SJSA1 (cell line): ENCODE measurements around the gene ZBTB5. TPM values are rescaled to one million over a fixed set of nuclear protein-coding genes. Genes with fewer than 3 reads are reported as not detected.
"Not testable (repeated sequence)": the region's sequence is repeated elsewhere in the genome, so short reads cannot be mapped to it uniquely, and the experiment has no call there.

Source experiments
- DNase-seq, 2 experiments: peaks; one replicate each; pipeline ENCODE4 v3.0.0-alpha.2; 2015 to 2020; ENCODE audit warnings: low spot score in 2 of 2, low read depth in 1 of 2
- H3K27ac ChIP-seq: fragments of 250-450 bp; sonication (Bioruptor Pico); 2 replicates; pipeline ENCODE4 v1.5.1; 2020; ENCODE audit warnings: mild to moderate bottlenecking, moderate library complexity
- H3K27me3 ChIP-seq: fragments of 250-450 bp; sonication (Bioruptor Pico); replicated peaks from 2 replicates; pipeline ENCODE4 v1.5.1; 2020; ENCODE audit warnings: mild to moderate bottlenecking, moderate library complexity
- H3K36me3 ChIP-seq: fragments of 250-450 bp; sonication (Bioruptor Pico); 2 replicates; pipeline ENCODE4 v1.5.1; 2020; ENCODE audit warnings: mild to moderate bottlenecking
- H3K4me1 ChIP-seq: fragments of 250-450 bp; sonication (Bioruptor Pico); replicated peaks from 2 replicates; pipeline ENCODE4 v1.6.1; 2021; ENCODE audit warnings: mild to moderate bottlenecking
- H3K4me3 ChIP-seq: fragments of 250-450 bp; sonication (Bioruptor Pico); 2 replicates; pipeline ENCODE4 v1.5.1; 2020; ENCODE audit warnings: mild to moderate bottlenecking
- H3K9me3 ChIP-seq: fragments of 250-450 bp; sonication (Bioruptor Pico); replicated peaks from 2 replicates; pipeline ENCODE4 v1.5.1; 2020; ENCODE audit warnings: mild to moderate bottlenecking
- total RNA-seq: library from RNA; depleted of rRNA; stranded (reverse); fragments of >200 nt; shearing (Covaris generic); gene quantifications from 2 replicates; pipeline ENCODE4 v1.2.3, GENCODE V29; 2014

ZBTB5 gene
- total RNA-seq, 1 experiment from 2014 or later: 13.7 TPM

DNA sequence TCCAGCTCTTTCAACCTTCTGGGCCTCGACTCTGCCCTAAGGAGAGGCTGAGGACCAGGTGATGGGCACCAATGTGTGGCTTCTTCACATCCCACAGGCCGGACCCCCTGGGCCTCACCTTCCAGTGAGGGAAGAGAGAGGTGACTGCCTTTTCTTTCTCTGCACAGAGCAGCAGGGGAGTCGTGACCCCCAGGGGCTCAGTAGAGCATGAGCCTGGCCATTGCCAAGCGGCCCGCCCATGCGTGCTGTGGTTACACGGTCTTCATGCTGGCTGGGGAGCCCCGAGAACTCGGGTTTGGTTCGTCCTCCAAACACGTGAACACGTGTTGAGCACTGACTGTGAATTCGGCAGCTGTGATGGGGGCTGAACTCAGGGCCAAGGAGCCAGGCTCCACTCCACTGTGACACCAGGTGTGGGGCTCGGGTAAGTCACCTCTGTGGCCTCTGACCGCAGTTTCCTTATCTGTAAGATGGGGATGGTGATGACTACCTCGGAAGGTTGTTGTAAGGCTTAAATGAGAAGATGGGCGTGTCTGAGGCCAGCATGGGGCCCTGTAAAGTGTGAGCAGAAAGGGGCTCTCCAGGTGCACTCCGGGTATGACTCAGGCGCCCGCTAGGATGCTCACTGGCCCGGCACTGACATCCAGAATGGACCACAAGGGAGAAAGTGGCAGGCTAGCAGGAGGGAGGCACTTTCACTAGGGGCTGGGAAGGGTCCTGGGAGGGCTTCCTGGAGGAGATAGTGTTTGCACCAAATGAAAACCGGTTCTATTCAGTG, 56.1 kb downstream of the ZBTB5 start:
- H3K27me3 ChIP-seq: no peaks in the 10 kb centered on the region
- no peaks in the 10 kb centered on the region for H3K9me3 ChIP-seq
- no peak for DNase-seq
- no peaks in the 10 kb centered on the region for H3K36me3 ChIP-seq
- no peaks in the 10 kb centered on the region for H3K4me1 ChIP-seq
- H3K27ac ChIP-seq: no peak overlapping the region
- H3K4me3 ChIP-seq: no peak overlapping the region

DNA sequence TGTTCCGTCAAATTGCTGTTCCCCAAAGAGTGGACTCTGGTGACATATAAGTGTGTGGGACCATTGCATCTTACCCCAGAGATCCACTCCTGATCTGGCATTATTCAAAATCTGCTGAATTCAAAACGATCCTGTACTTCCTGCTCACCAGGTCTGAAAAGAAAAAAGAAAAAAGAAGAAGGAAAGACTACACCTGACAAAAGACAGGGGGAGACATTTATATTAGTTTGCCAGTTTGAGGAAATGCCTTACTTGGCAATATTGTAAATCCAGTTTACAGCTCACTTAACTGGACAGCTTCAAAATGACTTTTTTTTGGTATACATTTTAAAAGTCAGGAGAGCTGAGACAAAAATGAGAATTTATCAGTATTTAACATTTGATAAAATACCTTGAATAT, 57.8 kb downstream of the ZBTB5 start:
- no peaks in the 10 kb centered on the region for H3K36me3 ChIP-seq
- H3K9me3 ChIP-seq: no peaks in the 10 kb centered on the region
- no peak overlapping the region for H3K27ac ChIP-seq
- no peak for DNase-seq
- no peak overlapping the region for H3K4me3 ChIP-seq
- H3K4me1 ChIP-seq: no peaks in the 10 kb centered on the region
- no peaks in the 10 kb centered on the region for H3K27me3 ChIP-seq

DNA sequence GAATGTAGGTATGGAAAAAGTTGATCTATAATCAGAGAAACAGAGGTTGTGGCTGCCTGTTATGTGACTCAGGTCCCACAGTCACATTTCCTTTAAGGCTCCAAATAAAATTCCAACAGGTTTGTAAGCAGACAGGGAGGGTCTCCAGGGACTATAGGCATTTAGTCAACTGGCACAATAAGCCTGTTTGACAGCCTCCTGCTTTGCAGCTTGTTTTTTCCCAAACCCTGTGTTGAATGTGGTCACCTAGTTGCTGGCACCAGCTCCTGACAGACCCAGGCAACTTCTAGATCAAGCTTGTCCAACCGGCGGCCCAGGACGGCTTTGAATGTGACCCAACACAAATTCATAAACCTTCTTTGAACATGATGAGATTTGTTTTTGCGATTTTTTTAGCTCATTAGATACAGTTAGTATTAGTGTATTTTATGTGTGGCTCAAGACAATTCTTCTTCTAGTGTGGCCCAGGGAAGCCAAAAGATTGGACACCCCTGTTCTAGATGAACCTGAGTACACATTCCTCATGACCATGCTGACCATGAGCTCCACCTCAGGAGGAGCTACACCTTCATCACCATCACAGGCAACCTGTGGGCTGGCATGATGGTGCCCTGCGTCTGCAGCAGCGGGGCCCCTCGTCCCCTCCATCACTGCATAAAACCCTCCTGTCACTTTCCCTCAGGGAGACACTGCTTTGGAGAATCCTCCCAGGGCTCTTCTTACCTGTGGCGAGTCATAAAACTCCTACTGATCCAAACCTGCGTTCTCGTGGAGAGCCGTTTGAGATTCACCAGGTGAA, 58.4 kb downstream of the ZBTB5 start:
- Histone ChIP-seq H3K27ac (no peak overlapping the region), H3K9me3 (no peaks in the 10 kb centered on the region), H3K36me3 (no peaks in the 10 kb centered on the region), H3K27me3 (no peaks in the 10 kb centered on the region), H3K4me1 (no peaks in the 10 kb centered on the region), H3K4me3 (no peak overlapping the region)
- DNase-seq: no peak

DNA sequence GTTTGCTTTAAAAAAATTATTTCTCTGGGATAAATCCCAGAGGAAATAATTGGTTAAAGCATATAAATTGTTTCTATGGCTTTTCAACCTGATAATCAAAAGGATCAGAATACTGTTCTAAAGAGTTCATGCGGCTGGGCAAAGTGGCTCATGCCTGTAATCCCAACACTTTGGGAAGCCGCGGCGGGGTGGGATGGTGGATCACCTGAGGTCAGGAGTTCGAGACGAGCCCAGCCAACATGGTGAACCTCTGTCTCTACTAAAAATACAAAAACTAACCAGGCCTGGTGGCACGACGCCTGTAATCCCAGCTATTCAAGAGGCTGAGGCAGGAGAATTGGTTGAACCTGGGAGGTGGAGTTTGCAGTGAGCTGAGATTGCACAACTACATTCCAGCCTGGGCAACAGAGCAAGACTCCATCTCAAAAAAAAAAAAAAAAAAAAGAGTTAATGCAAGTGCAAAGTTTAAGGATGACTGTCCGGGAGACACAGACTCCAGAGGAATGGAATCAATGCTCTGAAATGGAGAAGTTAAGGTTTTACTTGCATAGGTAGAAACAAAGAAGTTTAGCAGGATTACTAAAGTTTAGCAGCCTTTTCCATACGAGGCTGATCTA, 59.4 kb downstream of the ZBTB5 start:
- Histone ChIP-seq H3K36me3 (no peaks in the 10 kb centered on the region), H3K27ac (no peak overlapping the region), H3K27me3 (no peaks in the 10 kb centered on the region), H3K4me3 (no peak overlapping the region), H3K4me1 (no peaks in the 10 kb centered on the region), H3K9me3 (no peaks in the 10 kb centered on the region)
- DNase-seq: no peak

- no peaks in the 10 kb centered on the region for H3K4me1 ChIP-seq
- DNase-seq: no peak
These were observed 59.9 kb downstream of the ZBTB5 start for GRCh38 chr9:37405350-37405749.

GRCh38 chr9:37404590-37404989, 60.7 kb downstream of the ZBTB5 start:
- no peak overlapping the region for H3K27ac ChIP-seq
- no peaks in the 10 kb centered on the region for H3K4me1 ChIP-seq
- H3K4me3 ChIP-seq: no peak overlapping the region
- H3K9me3 ChIP-seq: no peaks in the 10 kb centered on the region
- no peaks in the 10 kb centered on the region for H3K36me3 ChIP-seq
- H3K27me3 ChIP-seq: no peaks in the 10 kb centered on the region
- no peak for DNase-seq

More at GRCh38 chr9:37405350-37405749, 59.9 kb downstream of the ZBTB5 start:
- no peak overlapping the region for H3K4me3 ChIP-seq
- H3K27ac ChIP-seq: no peak overlapping the region
- no peaks in the 10 kb centered on the region for H3K27me3 ChIP-seq
- no peaks in the 10 kb centered on the region for H3K36me3 ChIP-seq
- H3K9me3 ChIP-seq: no peaks in the 10 kb centered on the region

DNA sequence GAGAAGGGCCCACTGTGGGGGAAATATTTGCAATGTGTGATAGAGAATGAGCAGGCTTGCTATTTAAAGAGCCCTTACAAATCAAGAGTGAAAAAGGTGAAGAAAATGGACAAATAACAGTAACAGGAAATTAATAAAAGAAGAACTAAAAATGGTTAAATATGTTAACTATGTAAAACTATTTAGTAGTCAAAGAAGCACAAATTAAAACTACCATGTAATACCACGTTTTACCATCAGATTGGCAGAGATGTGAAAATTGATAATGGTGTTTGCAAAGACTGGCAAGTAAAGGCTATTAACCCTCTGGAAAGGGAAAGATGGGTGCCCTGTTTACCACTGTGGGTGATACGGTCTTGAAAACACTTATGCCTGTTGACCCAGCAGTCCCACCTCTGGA, 65.9 kb downstream of the ZBTB5 start:
- Histone ChIP-seq H3K4me3 (no peak overlapping the region), H3K27ac (no peak overlapping the region), H3K27me3 (no peaks in the 10 kb centered on the region), H3K36me3 (no peaks in the 10 kb centered on the region), H3K9me3 (no peaks in the 10 kb centered on the region), H3K4me1 (no peaks in the 10 kb centered on the region)
- DNase-seq: no peak

- Histone ChIP-seq H3K36me3 (no peaks in the 10 kb centered on the region), H3K4me3 (no peak overlapping the region)
- DNase-seq: no peak
These were observed 66.7 kb downstream of the ZBTB5 start for GRCh38 chr9:37398464-37399025.

GRCh38 chr9:37397948-37398347, 67.3 kb downstream of the ZBTB5 start:
- not testable (repeated sequence) for DNase-seq, H3K4me3 ChIP-seq, H3K36me3 ChIP-seq, H3K4me1 ChIP-seq, H3K9me3 ChIP-seq, H3K27me3 ChIP-seq, H3K27ac ChIP-seq

More at GRCh38 chr9:37398464-37399025, 66.7 kb downstream of the ZBTB5 start:
- no peaks in the 10 kb centered on the region for H3K4me1 ChIP-seq
- no peaks in the 10 kb centered on the region for H3K9me3 ChIP-seq
- no peak overlapping the region for H3K27ac ChIP-seq
- no peaks in the 10 kb centered on the region for H3K27me3 ChIP-seq

DNA sequence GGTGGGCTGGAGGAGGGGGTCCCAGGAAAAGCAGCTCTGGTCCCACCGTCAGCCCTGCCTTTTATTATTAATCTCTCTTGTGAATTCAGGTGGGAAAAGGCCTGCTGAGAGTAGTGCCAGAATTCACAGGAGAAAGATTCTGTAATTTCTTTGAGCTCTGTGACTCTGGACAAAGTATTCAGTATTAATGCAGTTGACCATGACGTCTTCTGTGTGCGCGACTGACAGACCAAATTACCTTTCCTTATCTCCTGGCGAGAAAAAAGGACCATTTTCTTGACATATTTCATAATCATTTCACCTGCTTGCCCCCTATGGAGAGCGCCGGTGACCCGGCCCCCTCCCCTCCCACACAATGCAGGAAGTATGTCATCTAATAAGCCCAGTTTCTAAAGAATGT, 69.6 kb downstream of the ZBTB5 start:
- no peak overlapping the region for H3K27ac ChIP-seq
- H3K4me1 ChIP-seq: no peaks in the 10 kb centered on the region
- no peaks in the 10 kb centered on the region for H3K9me3 ChIP-seq
- no peaks in the 10 kb centered on the region for H3K36me3 ChIP-seq
- DNase-seq: no peak
- H3K4me3 ChIP-seq: no peak overlapping the region
- no peaks in the 10 kb centered on the region for H3K27me3 ChIP-seq

- Histone ChIP-seq H3K4me1 (no peaks in the 10 kb centered on the region), H3K4me3 (no peak overlapping the region), H3K36me3 (no peaks in the 10 kb centered on the region), H3K9me3 (no peaks in the 10 kb centered on the region), H3K27me3 (no peaks in the 10 kb centered on the region), H3K27ac (no peak overlapping the region)
- DNase-seq: no peak
These were observed 70.0 kb downstream of the ZBTB5 start for GRCh38 chr9:37395229-37395628.

DNA sequence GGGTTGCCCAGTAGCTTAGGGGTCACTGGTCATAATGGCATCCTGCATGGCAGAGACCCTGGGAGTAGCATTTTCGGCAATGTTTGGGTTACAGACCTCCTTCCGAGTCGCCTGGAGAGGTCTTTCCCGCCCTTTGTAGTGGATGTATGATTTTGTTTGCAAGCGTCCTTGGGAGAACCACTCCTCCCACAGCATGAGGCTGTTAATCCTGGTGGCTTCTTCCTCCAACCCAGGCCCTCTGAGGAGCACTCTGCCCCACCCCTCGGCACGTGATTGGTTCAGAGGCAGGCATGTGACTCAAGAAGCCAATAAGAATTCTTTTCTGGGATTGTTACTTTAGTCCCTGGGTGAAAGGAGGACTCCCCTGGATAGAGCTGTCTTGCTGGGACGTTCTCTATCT, 73.0 kb downstream of the ZBTB5 start:
- no peak overlapping the region for H3K27ac ChIP-seq
- H3K27me3 ChIP-seq: no peaks in the 10 kb centered on the region
- H3K36me3 ChIP-seq: no peaks in the 10 kb centered on the region
- DNase-seq: no peak
- H3K9me3 ChIP-seq: no peaks in the 10 kb centered on the region
- H3K4me3 ChIP-seq: no peak overlapping the region
- no peaks in the 10 kb centered on the region for H3K4me1 ChIP-seq

DNA sequence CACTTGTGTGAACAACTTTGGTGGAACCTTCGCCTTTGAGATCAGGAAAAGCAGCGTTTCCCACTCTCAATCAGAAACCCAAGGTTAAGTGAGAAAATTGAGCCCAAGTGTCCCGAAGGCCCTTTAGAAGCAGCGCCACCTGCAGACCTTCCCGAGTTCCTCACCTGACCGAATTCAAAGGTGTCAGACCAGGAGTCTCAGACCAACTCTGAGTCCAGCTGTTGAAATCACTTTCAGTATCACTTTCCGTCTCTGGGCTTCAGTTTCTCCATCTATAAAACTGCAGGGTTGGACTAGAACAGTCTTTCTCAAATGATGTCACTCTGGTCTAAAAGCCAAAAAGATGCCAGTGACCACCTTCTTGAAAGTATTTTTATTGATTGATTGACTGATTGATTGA, 74.5 kb downstream of the ZBTB5 start:
- DNase-seq: no peak
- no peak overlapping the region for H3K4me3 ChIP-seq
- H3K9me3 ChIP-seq: no peaks in the 10 kb centered on the region
- H3K4me1 ChIP-seq: no peaks in the 10 kb centered on the region
- H3K27me3 ChIP-seq: no peaks in the 10 kb centered on the region
- H3K36me3 ChIP-seq: no peaks in the 10 kb centered on the region
- H3K27ac ChIP-seq: no peak overlapping the region
